HG03045 (cell line): ENCODE data around the gene NPTN.

ENCODE experiments used
- ATAC-seq: cut with Tn5 transposase; IDR thresholded peaks from one replicate; pipeline ENCODE4 v1.9.1; 2021; ENCODE audit warnings: mild to moderate bottlenecking, moderate library complexity; ENCODE audit not compliant: unreplicated experiment

NPTN gene

DNA sequence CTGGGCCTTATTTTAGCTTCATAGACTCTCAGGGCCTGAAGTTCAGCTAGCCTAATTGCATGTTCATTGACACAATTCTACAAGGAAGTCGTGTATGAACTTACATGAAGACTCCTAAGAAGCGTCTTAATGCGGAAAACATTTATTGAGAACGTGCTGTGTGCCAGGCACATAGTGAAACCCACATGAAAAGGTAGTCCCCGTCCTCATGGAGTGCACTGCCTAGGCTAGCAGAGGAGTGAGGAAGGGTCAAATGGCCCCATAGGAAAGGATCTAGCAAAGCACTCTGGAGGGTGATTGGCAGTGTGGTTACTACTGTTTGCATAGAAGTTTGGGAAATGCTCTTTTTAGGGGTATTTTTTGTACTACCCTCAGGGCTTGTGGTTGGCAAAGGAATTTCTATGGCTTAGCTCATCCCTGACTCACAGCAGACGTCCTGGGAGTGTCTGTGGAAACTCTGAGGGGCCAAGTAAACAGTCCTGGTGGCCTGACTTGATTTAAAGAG is 854 bp upstream of the NPTN start:
- ATAC-seq: no peak

GRCh38 chr15:73632670-73633058 is 525 bp downstream of the NPTN start:
- peak; percentile 12 for ATAC-seq

- ATAC-seq: no peak
Measured at GRCh38 chr15:73631915-73632669, 1.1 kb downstream of the NPTN start.

DNA sequence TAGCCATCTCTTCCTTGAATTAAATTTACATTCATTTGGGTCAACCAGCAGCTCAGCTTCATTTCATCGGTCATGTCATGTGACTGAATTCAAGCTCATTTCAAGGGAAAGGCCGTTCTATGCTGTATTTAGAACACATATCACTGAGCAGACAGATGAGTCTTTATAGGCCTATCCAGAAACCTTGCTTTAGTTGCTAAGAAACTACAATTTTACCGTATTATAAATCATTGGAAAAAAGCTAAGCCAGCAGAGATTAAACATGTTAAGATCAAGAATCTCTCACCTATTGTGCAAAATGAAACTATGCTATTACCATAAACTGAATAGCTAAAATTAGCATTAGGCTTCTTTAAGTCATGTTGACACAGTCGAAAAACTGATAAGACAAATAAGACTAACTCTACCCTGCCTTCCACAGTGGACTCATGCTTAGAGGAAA is 2.2 kb downstream of the NPTN start:
- no peak for ATAC-seq

- no peak for ATAC-seq
Measured at GRCh38 chr15:73629798-73630429, 3.3 kb downstream of the NPTN start.

- no peak for ATAC-seq
Measured at GRCh38 chr15:73628976-73629797, 4.0 kb downstream of the NPTN start.

GRCh38 chr15:73628102-73628501 is 5.1 kb downstream of the NPTN start:
- no peak for ATAC-seq

DNA sequence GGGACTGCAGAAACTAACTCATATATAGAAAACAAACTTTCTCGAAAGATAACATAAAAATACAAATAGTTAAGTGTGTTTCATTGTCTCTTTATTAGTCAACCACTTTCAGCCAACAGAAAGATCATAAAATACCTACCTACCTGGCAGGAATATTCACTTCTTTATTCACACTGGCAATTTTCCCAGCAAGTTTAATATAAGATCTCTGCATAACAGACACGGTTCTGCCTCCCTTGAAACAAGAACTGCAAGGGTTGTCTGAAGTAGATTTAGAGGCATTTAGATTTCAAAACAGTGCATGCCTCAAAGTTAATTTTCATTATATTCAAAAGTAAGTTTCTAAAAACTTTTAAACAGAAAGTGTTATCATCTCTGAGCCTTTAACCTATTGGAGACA is 7.1 kb downstream of the NPTN start:
- no peak for ATAC-seq

DNA sequence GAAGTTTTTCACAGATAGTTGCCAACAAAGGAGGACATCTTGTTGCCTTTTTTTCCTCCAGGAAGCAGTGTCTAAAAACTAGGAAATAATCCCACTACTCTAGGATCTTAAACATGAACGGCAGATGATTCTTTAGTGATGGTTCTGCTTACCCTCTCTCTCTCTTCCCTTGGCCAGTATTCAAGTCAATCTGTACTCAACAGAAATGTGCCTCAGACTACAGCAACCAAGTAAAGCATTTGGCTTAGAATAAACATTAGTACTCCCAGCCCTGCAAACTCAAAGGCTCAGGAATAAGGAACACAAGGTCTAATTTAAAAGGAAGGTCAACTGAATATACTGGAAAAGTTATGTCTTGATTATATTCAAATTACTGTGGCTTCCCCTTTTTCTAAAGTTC is 8.7 kb downstream of the NPTN start:
- ATAC-seq: no peak

DNA sequence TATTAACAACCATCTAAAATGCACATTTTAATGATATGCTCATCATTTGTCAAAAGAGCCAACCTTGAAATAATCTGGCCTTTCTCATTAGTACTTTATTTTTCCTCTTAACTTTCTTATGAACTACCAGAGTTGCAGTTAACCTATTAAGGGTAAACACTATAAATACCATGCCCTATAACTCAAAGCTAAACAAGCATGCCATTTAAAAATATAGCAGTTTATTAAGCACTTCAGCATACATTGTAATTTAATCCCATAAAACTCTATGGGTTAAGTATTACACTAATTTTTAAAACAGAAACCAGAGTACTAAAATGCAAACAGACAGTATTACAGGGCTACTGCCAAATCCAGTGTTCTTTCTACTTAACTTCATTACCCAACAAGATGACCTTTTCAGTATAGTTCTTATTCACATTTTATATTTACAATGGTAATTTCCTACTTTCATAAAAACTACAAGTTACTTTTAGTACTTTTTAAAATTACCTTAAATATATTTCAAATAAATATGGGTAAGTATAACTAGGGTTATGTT is 11.8 kb downstream of the NPTN start:
- ATAC-seq: no peak

- ATAC-seq: no peak
Measured at GRCh38 chr15:73620078-73620477, 13.1 kb downstream of the NPTN start.

GRCh38 chr15:73617913-73618312 is 15.3 kb downstream of the NPTN start:
- no peak for ATAC-seq

DNA sequence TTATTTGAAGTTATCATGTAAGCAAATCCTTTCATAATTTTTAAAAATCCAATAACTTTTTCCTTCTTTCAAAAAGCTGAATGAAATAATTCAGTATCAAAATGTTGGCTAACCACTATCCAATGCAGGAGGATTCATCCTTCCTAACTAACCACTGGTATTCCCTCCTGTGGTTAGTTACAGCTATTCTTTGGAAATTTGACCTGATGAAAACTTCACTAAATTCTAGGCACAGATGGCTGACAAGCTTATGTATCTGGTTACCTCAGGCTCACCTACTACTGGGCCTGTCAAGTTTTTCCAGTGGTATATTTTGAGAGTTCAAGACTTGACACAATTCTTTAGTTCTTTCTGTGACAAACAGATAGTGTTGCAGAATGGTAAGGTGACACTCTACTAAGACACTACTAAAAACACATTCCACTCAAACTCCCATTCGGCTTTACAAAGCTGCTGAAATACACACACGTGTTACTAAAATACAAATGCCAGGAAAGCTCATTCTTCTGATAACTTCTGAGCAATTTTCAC is 15.8 kb downstream of the NPTN start:
- ATAC-seq: no peak

DNA sequence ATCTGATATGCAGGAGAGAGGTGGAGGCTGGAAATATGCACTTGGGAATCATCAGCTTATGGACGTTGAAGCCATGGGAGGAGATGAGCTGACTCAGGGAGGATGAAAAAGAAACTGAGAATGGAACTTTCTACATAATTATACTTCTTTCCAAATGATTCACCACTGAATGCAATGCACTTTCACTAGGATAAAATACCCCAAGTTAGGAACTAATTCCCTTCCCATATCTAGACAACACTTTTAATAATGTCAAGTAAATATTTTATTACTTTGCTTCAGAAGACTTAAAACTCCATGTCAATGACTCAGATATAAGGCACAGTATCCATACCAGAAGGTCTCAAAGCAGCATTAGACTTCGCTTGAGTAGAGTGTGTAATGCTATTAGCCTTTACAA is 24.2 kb downstream of the NPTN start:
- no peak for ATAC-seq

GRCh38 chr15:73608475-73608874 is 24.7 kb downstream of the NPTN start:
- ATAC-seq: no peak

- no peak for ATAC-seq
Measured at GRCh38 chr15:73607843-73608242, 25.3 kb downstream of the NPTN start.

DNA sequence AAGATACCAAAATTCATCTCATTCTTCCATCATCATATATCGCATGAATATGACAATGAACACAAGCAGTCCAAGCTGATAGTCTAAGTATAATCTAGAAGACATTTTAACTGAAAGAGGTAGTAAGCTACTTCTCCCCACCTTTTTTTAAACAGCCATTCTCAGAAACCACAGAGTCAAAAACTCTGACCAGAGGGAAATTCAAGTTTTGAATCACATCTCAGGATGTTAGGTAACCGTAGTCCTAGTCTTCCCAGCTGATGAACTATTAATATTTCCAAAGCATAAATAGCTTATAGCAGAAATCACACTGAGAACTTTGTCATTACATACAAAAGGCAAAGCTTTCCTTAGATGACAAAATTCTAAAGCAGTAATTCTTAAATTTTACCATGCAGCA is 25.8 kb downstream of the NPTN start:
- ATAC-seq: no peak

DNA sequence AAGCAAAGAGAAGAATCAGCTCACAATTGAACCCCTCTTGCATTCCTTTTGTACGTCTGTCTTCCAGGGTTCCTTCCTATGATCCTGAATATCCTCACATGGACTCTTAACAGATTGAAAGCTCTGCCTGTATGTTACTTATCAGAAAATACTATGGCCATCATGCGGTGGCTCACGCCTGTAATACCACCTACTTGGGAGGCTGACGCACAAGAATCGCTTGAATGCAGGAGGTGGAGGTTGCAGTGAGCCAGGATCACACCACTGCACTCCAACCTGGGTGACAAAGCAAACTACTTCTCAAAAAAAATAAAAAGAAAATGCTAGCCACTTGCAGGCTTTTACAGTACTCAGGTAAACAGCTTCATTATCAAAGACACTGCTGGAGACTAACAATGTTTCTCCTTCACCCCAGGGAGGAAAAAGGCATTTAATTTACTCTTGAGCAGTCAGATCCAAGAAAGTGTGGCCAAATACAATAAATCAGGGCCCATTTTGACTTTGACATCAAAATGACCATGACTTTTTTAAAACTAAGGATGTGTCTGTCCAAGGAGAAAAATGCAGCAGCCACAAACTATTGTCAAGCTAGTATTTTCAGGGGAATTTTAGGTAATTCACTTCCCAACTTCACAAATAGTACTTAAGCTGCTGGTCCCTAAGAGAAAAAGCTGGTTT is 27.3 kb downstream of the NPTN start:
- ATAC-seq: no peak

DNA sequence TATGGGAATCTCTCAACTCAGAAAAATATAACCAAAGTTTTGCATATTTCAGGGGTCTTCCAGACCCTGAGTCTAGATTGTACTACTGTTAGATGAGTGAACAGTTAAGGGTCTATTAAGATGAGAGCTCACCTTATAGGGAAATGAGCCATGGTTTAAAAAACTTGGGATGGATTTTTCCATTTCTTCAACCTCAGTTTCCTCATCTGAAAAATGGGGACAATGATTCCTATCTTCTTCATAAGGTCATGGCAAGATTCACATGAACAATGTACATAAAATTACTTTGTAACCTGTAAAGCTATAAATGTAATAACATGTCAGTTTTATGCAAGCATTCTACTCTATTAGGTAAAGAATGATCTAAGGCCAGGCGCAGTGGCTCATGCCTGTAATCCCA is 28.7 kb downstream of the NPTN start:
- no peak for ATAC-seq

DNA sequence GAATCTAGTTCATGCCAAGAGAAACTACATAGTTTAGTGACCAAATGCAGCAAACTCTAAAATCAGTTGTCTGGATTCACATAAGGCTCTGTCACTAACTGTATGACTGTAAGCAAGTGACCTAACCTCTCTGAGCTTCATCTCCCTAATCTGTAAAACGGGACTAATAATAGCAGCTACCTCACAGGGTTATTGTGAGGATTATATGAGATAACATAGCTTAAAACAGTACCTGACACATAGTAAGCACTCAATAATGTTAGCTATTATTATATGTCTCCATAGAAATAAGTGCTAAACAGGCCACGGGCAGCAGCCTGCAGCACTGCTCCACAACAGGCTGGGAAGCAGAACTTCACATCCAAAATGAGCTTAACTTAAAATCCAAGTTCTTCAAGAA is 30.2 kb downstream of the NPTN start:
- no peak for ATAC-seq

GRCh38 chr15:73602446-73602843 is 30.7 kb downstream of the NPTN start:
- ATAC-seq: no peak
